ENCODE measurements around the gene ADCY1.
"Not testable (repeated sequence)": the region's sequence is repeated elsewhere in the genome, so short reads cannot be mapped to it uniquely, and the experiment has no call there.

The ADCY1 gene

GRCh38 chr7:45731692-45732443 is 157.7 kb downstream of the ADCY1 start:
- peak; percentile 42 for DNase-seq (ENCODE audit: low spot score)
- FAIRE-seq: not testable (repeated sequence)

DNA sequence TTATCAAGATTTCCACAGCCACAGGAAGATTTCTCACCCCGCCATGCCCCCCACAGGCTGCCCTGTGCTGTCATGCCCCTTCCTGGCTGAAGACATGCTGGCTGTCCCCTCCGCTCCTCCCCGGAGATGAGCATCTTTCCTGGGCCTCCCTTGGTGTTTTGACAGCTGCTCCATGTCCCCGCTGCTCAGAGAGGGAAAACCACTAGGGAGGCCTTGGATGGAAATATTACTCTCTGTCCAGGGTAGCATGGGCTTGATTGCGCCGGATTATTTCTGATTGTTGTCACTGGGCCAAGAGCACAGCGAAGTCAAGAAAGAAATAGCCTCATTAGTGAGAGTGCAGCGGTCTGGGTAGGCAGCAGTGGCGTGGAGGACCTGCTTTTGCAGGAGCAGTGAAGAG is 164.8 kb downstream of the ADCY1 start:
- DNase-seq (ENCODE audit: low spot score); FAIRE-seq: not testable (repeated sequence)

DNA sequence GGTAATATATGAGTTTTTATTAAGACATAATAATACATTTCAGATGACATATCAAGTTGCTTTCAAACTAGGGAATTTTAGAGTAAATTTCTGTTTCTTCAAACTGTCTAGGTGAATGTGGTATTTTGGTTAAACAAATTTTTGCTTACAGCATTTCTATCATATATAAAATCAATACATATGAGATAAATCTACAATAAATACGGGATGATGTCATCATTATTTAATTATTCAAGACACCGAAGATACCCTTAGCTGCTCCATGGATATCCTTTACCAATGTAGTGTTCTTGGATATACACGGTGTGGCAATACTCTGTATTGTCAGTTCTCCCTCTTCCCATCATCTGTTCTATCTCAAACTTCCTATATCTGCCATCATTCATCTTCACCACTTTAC is 166.4 kb downstream of the ADCY1 start:
- FAIRE-seq; DNase-seq (ENCODE audit: low spot score): not testable (repeated sequence)

DNA sequence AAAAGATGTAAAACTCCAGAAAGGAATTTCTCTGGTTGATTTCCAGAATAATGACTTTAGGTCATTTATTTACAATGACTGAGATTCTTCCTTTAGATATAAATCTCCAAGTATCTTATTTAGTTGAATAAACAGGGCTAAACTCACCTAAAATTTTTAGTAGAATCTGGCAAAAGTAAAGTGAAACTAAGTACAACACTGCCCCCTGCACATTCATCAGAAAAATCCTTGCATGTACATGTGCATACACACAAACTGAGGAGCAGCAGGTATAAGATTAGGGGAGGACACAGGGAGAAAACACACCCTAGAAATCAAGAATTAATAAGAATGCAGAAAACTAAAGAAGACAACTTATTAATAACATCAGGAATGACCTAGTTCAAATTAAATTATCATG is 174.8 kb downstream of the ADCY1 start:
- FAIRE-seq: peak; percentile 49
- DNase-seq (ENCODE audit: low spot score): not testable (repeated sequence)

DNA sequence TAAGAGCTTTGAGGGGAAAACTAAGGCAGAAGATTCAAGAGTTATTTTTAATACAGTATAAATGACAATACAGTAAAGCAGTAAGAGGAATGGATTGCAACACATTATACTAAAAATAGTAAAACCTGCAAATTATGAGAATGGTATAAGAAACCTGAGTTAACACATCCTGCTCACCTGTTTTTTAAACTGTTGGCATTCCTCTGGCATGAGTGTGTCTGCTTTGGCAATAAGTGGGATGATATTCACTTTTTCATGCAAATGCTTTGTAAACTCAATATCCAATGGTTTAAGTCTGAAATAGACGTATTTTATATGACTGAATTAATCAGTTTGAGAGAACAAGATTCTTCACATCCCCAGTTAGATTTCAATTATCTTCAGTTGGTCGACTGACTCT is 177.2 kb downstream of the ADCY1 start:
- not testable (repeated sequence) for FAIRE-seq; DNase-seq (ENCODE audit: low spot score)

DNA sequence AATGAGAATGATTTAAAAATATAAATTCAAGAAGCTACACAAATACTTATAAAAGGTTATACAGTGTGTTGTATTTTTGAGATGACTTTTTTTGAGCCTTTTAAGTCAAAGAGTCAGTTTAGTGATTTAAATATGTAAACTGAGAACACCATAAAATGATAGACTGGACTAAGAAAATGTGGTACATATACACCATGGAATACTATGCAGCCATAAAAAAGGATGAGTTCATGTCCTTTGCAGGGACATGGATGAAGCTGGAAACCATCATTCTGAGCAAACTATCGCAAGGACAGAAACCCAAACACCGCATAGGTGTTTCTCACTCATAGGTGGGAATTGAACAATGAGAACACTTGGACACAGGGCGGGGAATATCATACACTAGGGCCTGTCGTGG is 182.2 kb downstream of the ADCY1 start:
- DNase-seq (ENCODE audit: low spot score); FAIRE-seq: not testable (repeated sequence)

DNA sequence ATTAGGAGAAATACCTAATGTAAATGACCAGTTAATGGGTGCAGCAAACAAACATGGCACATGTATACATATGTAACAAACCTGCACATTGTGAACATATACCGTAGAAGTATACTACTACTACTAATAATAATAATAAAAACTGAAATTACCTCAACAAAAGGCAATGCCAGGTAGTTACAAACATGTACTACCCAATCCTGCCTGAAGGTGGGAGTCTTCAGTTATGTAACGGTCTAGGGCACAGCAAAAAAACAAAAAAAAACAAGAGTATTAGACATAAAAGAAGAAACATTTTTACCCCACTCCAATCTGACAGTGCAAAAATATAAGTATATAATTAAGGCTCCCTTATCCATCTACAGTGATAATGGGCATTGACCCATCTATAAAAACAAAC is 182.6 kb downstream of the ADCY1 start:
- DNase-seq (ENCODE audit: low spot score); FAIRE-seq: not testable (repeated sequence)

- FAIRE-seq; DNase-seq (ENCODE audit: low spot score): not testable (repeated sequence)
Observed at GRCh38 chr7:45759464-45759863, 185.3 kb downstream of the ADCY1 start.

DNA sequence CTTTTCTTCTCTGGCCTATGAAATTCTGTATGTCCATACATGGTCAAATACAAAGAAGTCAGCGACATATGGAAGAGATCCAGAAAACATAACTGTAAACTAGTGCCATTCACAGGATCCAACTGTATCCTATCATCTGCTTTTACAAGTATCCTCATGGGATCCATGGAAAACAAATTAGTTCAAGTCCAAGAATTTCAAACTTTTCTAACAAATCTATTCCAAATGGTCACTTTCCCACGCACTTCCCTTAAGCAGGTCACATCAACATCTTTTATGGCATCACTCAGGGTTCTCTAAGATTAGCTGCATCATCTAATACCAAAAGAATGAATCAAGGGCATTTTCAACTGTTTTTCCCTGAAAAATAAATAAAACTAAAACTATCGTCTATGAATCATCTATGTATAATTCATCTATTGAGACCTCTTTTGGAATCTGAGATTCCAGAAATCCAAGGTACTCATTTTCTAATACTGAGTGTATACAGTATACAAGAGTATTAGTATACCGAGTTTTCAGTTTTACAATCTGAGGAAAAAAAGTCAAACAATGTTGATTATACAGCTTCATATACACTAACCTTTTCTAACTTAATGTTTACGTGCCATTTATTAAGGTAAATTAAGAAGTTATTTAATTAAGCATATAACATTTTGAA is 187.5 kb downstream of the ADCY1 start:
- not testable (repeated sequence) for DNase-seq (ENCODE audit: low spot score); FAIRE-seq

- not testable (repeated sequence) for DNase-seq (ENCODE audit: low spot score); FAIRE-seq
Observed at GRCh38 chr7:45762225-45762994, 188.2 kb downstream of the ADCY1 start.

DNA sequence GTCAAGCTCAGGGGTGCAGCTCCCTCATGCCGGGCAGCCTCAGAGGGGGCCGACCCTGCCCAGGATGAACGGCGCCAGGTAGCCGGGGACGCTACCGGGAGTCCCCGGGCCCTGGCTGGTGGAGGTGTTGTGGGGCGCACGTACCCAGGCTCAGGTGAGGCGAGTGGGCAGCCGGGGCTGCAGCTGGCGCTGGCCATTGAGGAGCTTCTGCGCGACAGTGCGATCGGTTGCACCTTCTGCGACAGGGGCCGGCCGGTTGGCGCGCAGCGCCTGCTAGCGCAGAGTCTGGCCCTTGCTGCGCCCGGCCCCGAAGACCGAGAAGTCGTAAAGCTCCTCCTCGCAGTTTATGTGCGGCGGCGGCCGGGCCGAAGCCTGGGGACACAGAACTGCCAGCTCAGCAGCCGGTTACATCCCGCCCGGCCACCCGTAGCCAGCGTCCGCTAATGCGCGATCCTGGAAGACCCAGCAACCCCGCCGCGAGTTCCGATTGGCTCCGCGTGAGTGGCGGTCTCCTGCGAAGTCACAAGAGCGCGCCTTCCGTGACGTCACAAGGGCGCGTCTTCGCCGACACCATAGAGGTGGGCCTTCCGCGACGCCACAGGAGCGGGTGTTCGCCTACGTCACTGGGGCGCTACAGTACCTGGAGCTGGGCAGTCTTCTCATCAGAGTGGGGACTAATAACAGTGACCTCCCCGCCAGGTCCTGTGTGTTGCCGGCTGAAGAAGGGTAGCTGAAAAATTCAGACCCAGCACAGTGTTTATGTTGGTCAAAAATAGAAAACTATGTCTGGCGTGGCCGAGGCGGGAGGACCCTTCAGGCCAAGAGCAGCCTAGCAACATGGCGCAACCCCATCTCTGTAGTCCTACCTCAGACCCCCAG is 194.6 kb downstream of the ADCY1 start:
- FAIRE-seq: peak; percentile 63

GRCh38 chr7:45769626-45770025 is 195.5 kb downstream of the ADCY1 start:
- FAIRE-seq: not testable (repeated sequence)

More for the DNA sequence above, 194.6 kb downstream of the ADCY1 start:
- peak; percentile 91 for DNase-seq (ENCODE audit: low spot score)

More at GRCh38 chr7:45769626-45770025, 195.5 kb downstream of the ADCY1 start:
- not testable (repeated sequence) for DNase-seq (ENCODE audit: low spot score)
